ENCODE data around the gene TMEM139.

Gene TMEM139

GRCh38 chr7:143287935-143288826 is 3.4 kb downstream of the TMEM139 start, which contains the start of gene CASP2 (continued):
- TF ChIP-seq ZSCAN16 (tag by site-specific recombination; IDR thresholded peaks at IDR 0.05) (no peak), ZIC2 (tag by site-specific recombination; IDR thresholded peaks at IDR 0.05) (peak; percentile 64; the same call in 1 of the 2 replicates), YY1 (tag by site-specific recombination; IDR thresholded peaks at IDR 0.05) (peak; percentile 90), ZNF394 (tag by site-specific recombination; IDR thresholded peaks at IDR 0.05; ENCODE audit: borderline replicate concordance) (peak; percentile 33; the same call in 1 of the 2 replicates), GLIS1 (tag by site-specific recombination; IDR thresholded peaks at IDR 0.05) (peak; percentile 43), SETDB1 (IDR thresholded peaks at IDR 0.05; ENCODE audit: insufficient read length, low read length) (peak; percentile 84), ZNF629 (tag by site-specific recombination; IDR thresholded peaks at IDR 0.05) (peak; percentile 21; the same call in 1 of the 2 replicates), SP7 (tag by site-specific recombination; IDR thresholded peaks at IDR 0.05) (peak; percentile 42; the same call in 1 of the 2 replicates), EGR2 (tag by site-specific recombination; IDR thresholded peaks at IDR 0.05; ENCODE audit: low read depth) (peak; percentile 96), ZNF76 (tag by site-specific recombination; IDR thresholded peaks at IDR 0.05; ENCODE audit: borderline replicate concordance, low read depth) (peak; percentile 56; the same call in 1 of the 2 replicates), ZNF138 (tag by site-specific recombination; IDR thresholded peaks at IDR 0.05; ENCODE audit: borderline replicate concordance) (no peak), ZEB2 (tag by site-specific recombination; IDR thresholded peaks at IDR 0.05) (peak; percentile 84), PRDM10 (tag by site-specific recombination; IDR thresholded peaks at IDR 0.05) (peak; percentile 63), KLF16 (tag by site-specific recombination; IDR thresholded peaks at IDR 0.05) (peak; percentile 87), ZNF791 (tag by site-specific recombination; IDR thresholded peaks at IDR 0.05) (no peak), ZNF488 (tag by site-specific recombination; IDR thresholded peaks at IDR 0.05) (no peak), ZNF660 (tag by site-specific recombination; IDR thresholded peaks at IDR 0.05) (no peak), ZNF391 (tag by site-specific recombination; IDR thresholded peaks at IDR 0.05; ENCODE audit: borderline replicate concordance, low read depth) (0 out of 2 replicates have a peak, but pooled peaks have one; percentile 22), ZFHX2 (tag by site-specific recombination; conservative IDR thresholded peaks at IDR 0.05) (peak; percentile 97), ZNF501 (tag by site-specific recombination; IDR thresholded peaks at IDR 0.05) (peak; percentile 63; the same call in 1 of the 2 replicates), KLF9 (tag by site-specific recombination; IDR thresholded peaks at IDR 0.05; ENCODE audit: low read depth) (peak; percentile 83), IKZF3 (tag by site-specific recombination; IDR thresholded peaks at IDR 0.05) (peak; percentile 46; the same call in 1 of the 2 replicates), CTCF (tag by site-specific recombination; IDR thresholded peaks at IDR 0.05) (peak; percentile 78; the same call in 1 of the 2 replicates), ZNF335 (tag by site-specific recombination; conservative IDR thresholded peaks at IDR 0.05) (peak; percentile 55), ZNF449 (tag by site-specific recombination; IDR thresholded peaks at IDR 0.05) (peak; percentile 20; the same call in 1 of the 2 replicates), ZNF580 (tag by site-specific recombination; IDR thresholded peaks at IDR 0.05) (0 out of 2 replicates have a peak, but pooled peaks have one; percentile 41), ZNF19 (tag by site-specific recombination; IDR thresholded peaks at IDR 0.05; ENCODE audit: low read depth) (no peak), SP3 (tag by site-specific recombination; IDR thresholded peaks at IDR 0.05) (peak; percentile 94)

Data from HEK293 (cell line).